Psoas muscle (tissue), 8 donors: Measurements from ENCODE around the gene PM20D2. TPM values are rescaled to one million over a fixed set of nuclear protein-coding genes. Genes with fewer than 3 reads are reported as not detected.
A peak's percentile ranks its signal among the peaks of the same experiment; 100 is the strongest.

Experiments used
- ATAC-seq, 4 donors: fragments of 200-7000 bp; cut with Tn5 transposase; one replicate each; pipeline ENCODE4 v1.9.1; 2020; ENCODE audit warnings: moderate library complexity in 3 of 4, mild to moderate bottlenecking in 2 of 4
- DNase-seq, 2 donors: peaks; one replicate each; pipeline ENCODE4 v3.0.0-alpha.2; 2020
- H3K27ac ChIP-seq: fragments of 200-600 bp; one replicate; pipeline ENCODE4 v1.8.0; 2022
- H3K27me3 ChIP-seq, 3 donors: fragments of 200-600 bp in 1 of 3; one replicate each; pipeline versions ENCODE4 v1.6.1 to v1.8.0; 2013 to 2022; ENCODE audit warnings: low read length in 2 of 3, mild to moderate bottlenecking in 2 of 3, moderate library complexity in 1 of 3; ENCODE audit not compliant: insufficient read depth in 3 of 3
- H3K36me3 ChIP-seq, 2 donors: fragments of 200-600 bp in 1 of 2; one replicate each; pipeline versions ENCODE4 v1.6.1 to v1.8.0; 2013 to 2022; ENCODE audit warnings: low read depth in 1 of 2, mild to moderate bottlenecking in 1 of 2, moderate library complexity in 1 of 2; ENCODE audit not compliant: insufficient read depth in 1 of 2
- H3K4me1 ChIP-seq: fragments of 200-600 bp; one replicate; pipeline ENCODE4 v1.8.0; 2022
- H3K4me3 ChIP-seq: fragments of 200-600 bp; one replicate; pipeline ENCODE4 v1.8.0; 2022; ENCODE audit warnings: mild to moderate bottlenecking
- H3K9me3 ChIP-seq: fragments of 200-600 bp; one replicate; pipeline ENCODE4 v1.8.0; 2022
- CTCF ChIP-seq: fragments of 200-600 bp; IDR thresholded peaks from one replicate; pipeline ENCODE4 v1.8.0; 2022; ENCODE audit warnings: antibody characterized with exemption
- WGBS, 3 donors: extraction: QIAGEN DNeasy Blood & Tissue Kit; methylation state at CpG; one replicate each; pipeline versions ENCODE4 v1.1.6 to v1.1.7; 2013; 5-methylcytosine and 5-hydroxymethylcytosine counted together
- intact Hi-C, 2 donors: fragments of 100-400 bp; cut with DNase I; formaldehyde crosslinking; loops; one replicate each; pipeline versions ENCODE4 v1.11.0 to v1.14.2; 2022
- long read RNA-seq, 2 donors: library from polyadenylated mRNA; unstranded; transcript quantifications; one replicate each; pipeline ENCODE4 v2.0.0, GENCODE V29; 2021
- polyA plus RNA-seq, 3 donors: library from polyadenylated mRNA; stranded (reverse); fragments of 200-250 nt; gene quantifications; one replicate each; pipeline ENCODE4 v1.2.3, GENCODE V29; 2013
- total RNA-seq, 4 donors: library from RNA; stranded (reverse); fragmentation: NEBNext Ultra II Directional in 2 of 4; extraction: Animal tissue kit (Norgen Biotek cat#: 25700) in 2 of 4; gene quantifications; one replicate each; pipeline versions ENCODE4 v1.2.1 to v1.2.4, GENCODE V29; 2021 to 2023
- donor health status: healthy with polysubstance abuse.
- donor health status: DM: no; HTN: no; CAD: no; lungs with moderate emphysema.
- donor health status: Bipolar disorder and iron deficiency.
- donor health status: healthy.
- donor health status: DM: yes; HTN: yes; CAD: no.
- donor health status: DM: no; HTN: no; CAD: no.
- donor health status: DM: no; HTN: no; CAD: no.
- donor health status: DM: yes; HTN: yes; CAD: no.

PM20D2 gene
- total RNA-seq (10 to 100 TPM; 13.1 to 56.2 (median 25.0) TPM), polyA plus RNA-seq (10 to 100 TPM in 1 of 3 donors, 1 to 10 TPM in 2; 2.7 to 24.2 (median 7.0) TPM)
- long read RNA-seq, donor 1, full-length matches to known transcripts = 8 of 26 reads
- long read RNA-seq, donor 1, partial matches to known transcripts = 11 of 26 reads
- long read RNA-seq, donor 1, other reads (novel, unspliced or antisense) = 7 of 26 reads
- long read RNA-seq, donor 2, full-length matches to known transcripts = 3 of 16 reads
- long read RNA-seq, donor 2, partial matches to known transcripts = 2 of 16 reads
- long read RNA-seq, donor 2, other reads (novel, unspliced or antisense) = 11 of 16 reads

- no peaks in the 10 kb centered on the region for H3K27me3 ChIP-seq
- ATAC-seq (peak; percentile 83 to 88 (median 86)), DNase-seq (peak; percentile 74 to 84)
- no peak for TF ChIP-seq CTCF
- intact Hi-C loops = loop anchor here (2.0 to 10.0 kb wide), 2 partner anchors 63 to 111 kb away; no protein-coding TSS in a partner anchor
- H3K9me3 ChIP-seq = no peaks in the 10 kb centered on the region
- peaks cover 0 to 25% of the 10 kb centered on the region in 2 donors for H3K36me3 ChIP-seq
- peaks cover 5% of the 10 kb centered on the region for H3K4me1 ChIP-seq
- 0 to 1% (median 0%) methylated on average over 60 to 102 of the region's 102 CpGs for WGBS, 3 donors
- peak within 1 kb of the TSS; percentile 95 for H3K4me3 ChIP-seq
- H3K27ac ChIP-seq = peak within 1 kb of the TSS; percentile 100
Observed at GRCh38 chr6:89145956-89146717, at the start of gene PM20D2. PM20D2 (plus strand) TSS chr6:89146055; CDS start chr6:89146145, 90 bp downstream.

GRCh38 chr6:89098461-89098860 is 47.4 kb upstream of the PM20D2 start:
- intact Hi-C loops = no loop called here
- ATAC-seq = no peak
- no peak for DNase-seq
- H3K4me3 ChIP-seq = no peak overlapping the region
- 88 to 91% (median 90%) methylated on average over 8 of the region's 8 CpGs for WGBS, 3 donors
- no peaks in the 10 kb centered on the region for H3K9me3 ChIP-seq
- no peak for TF ChIP-seq CTCF
- no peaks in the 10 kb centered on the region for H3K4me1 ChIP-seq
- no peaks in the 10 kb centered on the region for H3K36me3 ChIP-seq
- H3K27ac ChIP-seq = no peak overlapping the region
- no peaks in the 10 kb centered on the region for H3K27me3 ChIP-seq

- TF ChIP-seq CTCF = no peak
- ATAC-seq = no peak
- Histone ChIP-seq H3K27me3 (no peaks in the 10 kb centered on the region), H3K9me3 (no peaks in the 10 kb centered on the region), H3K36me3 (no peaks in the 10 kb centered on the region), H3K4me3 (no peak overlapping the region), H3K27ac (no peak overlapping the region), H3K4me1 (no peaks in the 10 kb centered on the region)
- DNase-seq = no peak
- intact Hi-C loops = no loop called here
- 89 to 95% (median 95%) methylated on average over 2 of the region's 2 CpGs for WGBS, 3 donors
Observed at GRCh38 chr6:89100114-89100513, 45.7 kb upstream of the PM20D2 start.

GRCh38 chr6:89110284-89110683 is 35.6 kb upstream of the PM20D2 start:
- Histone ChIP-seq H3K27ac (no peak overlapping the region), H3K36me3 (peaks cover 0 to 5% of the 10 kb centered on the region in 2 donors), H3K9me3 (no peaks in the 10 kb centered on the region), H3K4me1 (no peaks in the 10 kb centered on the region), H3K27me3 (no peaks in the 10 kb centered on the region), H3K4me3 (no peak overlapping the region)
- intact Hi-C loops = no loop called here
- ATAC-seq (no peak), DNase-seq (no peak)
- WGBS, 3 donors = 89 to 94% (median 91%) methylated on average over 3 of the region's 3 CpGs
- no peak for TF ChIP-seq CTCF
